Endothelial cell of umbilical vein (primary cell): Measurements from ENCODE around the gene HYOU1.

Source experiments
- EZH2 ChIP-seq: IDR thresholded peaks from 2 replicates; pipeline ENCODE4 v1.6.1; 2012; ENCODE audit warnings: borderline replicate concordance, low read depth, mild to moderate bottlenecking, moderate library complexity, low read length, inconsistent platforms; ENCODE audit not compliant: severe bottlenecking
- FOS ChIP-seq: IDR thresholded peaks from 2 replicates; pipeline ENCODE4 v1.6.1; 2011; ENCODE audit warnings: mild to moderate bottlenecking, low read length, moderate library complexity, borderline replicate concordance; ENCODE audit not compliant: insufficient read depth
- JUN ChIP-seq: IDR thresholded peaks from 2 replicates; pipeline ENCODE4 v1.6.1; 2011; ENCODE audit warnings: borderline replicate concordance, low read depth; ENCODE audit not compliant: insufficient read length, insufficient read depth
- MYC ChIP-seq: IDR thresholded peaks from one replicate; pipeline ENCODE4 v1.6.1; 2011; ENCODE audit warnings: mild to moderate bottlenecking, low read depth, low read length
- POLR2A ChIP-seq: IDR thresholded peaks from 2 replicates; pipeline ENCODE4 v1.6.1; 2012; ENCODE audit warnings: low read depth, mild to moderate bottlenecking, control low read depth, low read length
- TF ChIP-seq, protein P1 (sequence below), 2 donors: IDR thresholded peaks; 1 replicate in 1 of 2; 2 replicates in 1 of 2; pipeline ENCODE4 v1.5.1; 2011; ENCODE audit warnings: low read length in 2 of 2, mild to moderate bottlenecking in 2 of 2, moderate library complexity in 2 of 2, control low read depth in 1 of 2, inconsistent platforms in 1 of 2, low read depth in 1 of 2; ENCODE audit not compliant: insufficient read depth in 1 of 2; ENCODE audit errors: extremely low read depth in 1 of 2
- TF ChIP-seq, protein P2 (sequence below): IDR thresholded peaks from 2 replicates; pipeline ENCODE4 v1.6.1; 2011; ENCODE audit not compliant: insufficient read depth, insufficient read length

DNA sequence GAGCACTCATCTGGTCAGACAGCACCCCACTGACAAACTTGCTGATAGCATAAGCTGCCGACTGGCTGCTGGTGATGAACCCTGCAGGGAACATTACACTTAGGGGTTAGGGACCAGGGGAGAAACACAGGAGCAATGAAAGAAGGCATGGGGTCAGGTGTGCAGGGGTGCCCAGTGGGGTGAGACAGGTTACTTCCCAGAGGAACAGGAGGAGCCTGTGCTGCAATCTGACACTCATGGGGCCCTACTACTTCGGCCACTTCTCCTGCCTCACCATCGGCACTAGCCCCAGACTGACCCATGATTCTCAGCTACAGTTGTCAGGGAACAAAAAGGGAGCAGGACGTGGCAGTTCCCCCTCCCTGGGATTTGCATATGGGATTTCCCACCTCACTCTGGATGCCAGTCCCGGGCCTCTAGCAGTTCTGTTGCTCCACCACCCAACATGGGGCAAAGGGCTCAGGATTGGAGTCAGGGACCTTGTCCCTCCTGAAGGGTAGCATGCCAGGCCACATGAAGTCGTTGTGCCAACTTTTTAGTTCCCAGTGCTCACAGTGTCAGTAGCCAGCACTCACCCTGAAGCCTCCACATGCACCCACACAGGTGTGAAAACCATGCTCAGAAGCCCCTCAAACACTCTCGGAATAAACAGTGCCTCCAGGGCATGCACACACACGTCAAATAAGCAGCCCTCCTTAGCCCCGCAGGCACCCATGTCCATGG is 28.5 kb downstream of the HYOU1 start:
- TF ChIP-seq FOS (no peak), JUN (no peak), EZH2 (no peak), MYC (no peak), POLR2A (no peak)
- TF ChIP-seq, protein P1, sequence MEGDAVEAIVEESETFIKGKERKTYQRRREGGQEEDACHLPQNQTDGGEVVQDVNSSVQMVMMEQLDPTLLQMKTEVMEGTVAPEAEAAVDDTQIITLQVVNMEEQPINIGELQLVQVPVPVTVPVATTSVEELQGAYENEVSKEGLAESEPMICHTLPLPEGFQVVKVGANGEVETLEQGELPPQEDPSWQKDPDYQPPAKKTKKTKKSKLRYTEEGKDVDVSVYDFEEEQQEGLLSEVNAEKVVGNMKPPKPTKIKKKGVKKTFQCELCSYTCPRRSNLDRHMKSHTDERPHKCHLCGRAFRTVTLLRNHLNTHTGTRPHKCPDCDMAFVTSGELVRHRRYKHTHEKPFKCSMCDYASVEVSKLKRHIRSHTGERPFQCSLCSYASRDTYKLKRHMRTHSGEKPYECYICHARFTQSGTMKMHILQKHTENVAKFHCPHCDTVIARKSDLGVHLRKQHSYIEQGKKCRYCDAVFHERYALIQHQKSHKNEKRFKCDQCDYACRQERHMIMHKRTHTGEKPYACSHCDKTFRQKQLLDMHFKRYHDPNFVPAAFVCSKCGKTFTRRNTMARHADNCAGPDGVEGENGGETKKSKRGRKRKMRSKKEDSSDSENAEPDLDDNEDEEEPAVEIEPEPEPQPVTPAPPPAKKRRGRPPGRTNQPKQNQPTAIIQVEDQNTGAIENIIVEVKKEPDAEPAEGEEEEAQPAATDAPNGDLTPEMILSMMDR (IDR thresholded peaks at IDR 0.05; ENCODE audit: extremely low read depth in 1 of 2, insufficient read depth in 1 of 2, low read depth in 1 of 2, low read length in 2 of 2), result no peak
- TF ChIP-seq, protein P2, sequence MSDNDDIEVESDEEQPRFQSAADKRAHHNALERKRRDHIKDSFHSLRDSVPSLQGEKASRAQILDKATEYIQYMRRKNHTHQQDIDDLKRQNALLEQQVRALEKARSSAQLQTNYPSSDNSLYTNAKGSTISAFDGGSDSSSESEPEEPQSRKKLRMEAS, result no peak
